GM18861 (cell line): ENCODE measurements around the gene NAV2.
A peak's percentile ranks its signal among the peaks of the same experiment; 100 is the strongest.

Experiments used
- ATAC-seq: cut with Tn5 transposase; IDR thresholded peaks from one replicate; pipeline ENCODE4 v1.9.1; 2021; ENCODE audit not compliant: unreplicated experiment

The NAV2 gene

GRCh38 chr11:20031155-20032001 is 318.7 kb downstream of the NAV2 start:
- no peak for ATAC-seq

- no peak for ATAC-seq
Observed at GRCh38 chr11:20032127-20032526, 319.5 kb downstream of the NAV2 start.

GRCh38 chr11:20032577-20033260 is 320.1 kb downstream of the NAV2 start:
- ATAC-seq: no peak

DNA sequence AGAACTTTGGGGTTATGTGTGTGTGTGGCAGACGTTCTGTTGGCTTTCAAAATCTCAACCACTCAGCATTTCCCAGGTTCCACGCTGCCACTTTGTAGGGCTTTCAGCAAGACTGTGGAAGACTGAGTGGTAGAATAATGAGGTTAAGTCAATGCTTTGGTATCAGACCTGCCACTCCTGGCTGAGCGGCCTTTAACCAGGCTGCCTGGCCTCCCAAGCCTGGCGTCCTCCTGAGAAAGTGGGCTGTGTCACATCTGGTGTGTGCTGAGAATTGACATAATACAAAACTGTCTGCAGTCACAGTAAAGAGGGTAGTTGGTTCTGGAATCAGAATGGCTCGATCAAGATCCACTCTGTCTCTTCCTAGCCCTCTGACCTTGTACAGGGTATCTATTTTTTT is 321.2 kb downstream of the NAV2 start:
- ATAC-seq: no peak

DNA sequence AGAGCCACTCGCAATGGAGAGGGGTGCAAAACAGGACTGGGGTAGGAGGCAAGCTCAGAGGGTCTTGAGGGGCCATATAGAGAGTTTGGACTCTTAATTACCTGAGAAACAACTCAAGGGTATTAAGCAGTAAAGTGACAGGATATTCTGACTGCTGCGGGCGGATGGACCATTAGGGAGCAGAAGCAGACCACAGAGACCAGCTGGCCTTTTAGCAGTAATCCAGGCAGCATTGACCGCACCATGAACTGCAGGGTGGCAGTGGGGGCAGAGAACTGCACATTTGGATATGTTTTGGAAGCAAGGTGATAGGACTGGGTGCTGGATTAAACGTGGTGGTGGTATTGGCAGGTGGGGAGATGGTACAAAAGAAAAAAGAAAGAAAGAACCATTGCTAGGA is 322.3 kb downstream of the NAV2 start:
- no peak for ATAC-seq

- ATAC-seq: no peak
Observed at GRCh38 chr11:20035375-20035700, 322.7 kb downstream of the NAV2 start.

DNA sequence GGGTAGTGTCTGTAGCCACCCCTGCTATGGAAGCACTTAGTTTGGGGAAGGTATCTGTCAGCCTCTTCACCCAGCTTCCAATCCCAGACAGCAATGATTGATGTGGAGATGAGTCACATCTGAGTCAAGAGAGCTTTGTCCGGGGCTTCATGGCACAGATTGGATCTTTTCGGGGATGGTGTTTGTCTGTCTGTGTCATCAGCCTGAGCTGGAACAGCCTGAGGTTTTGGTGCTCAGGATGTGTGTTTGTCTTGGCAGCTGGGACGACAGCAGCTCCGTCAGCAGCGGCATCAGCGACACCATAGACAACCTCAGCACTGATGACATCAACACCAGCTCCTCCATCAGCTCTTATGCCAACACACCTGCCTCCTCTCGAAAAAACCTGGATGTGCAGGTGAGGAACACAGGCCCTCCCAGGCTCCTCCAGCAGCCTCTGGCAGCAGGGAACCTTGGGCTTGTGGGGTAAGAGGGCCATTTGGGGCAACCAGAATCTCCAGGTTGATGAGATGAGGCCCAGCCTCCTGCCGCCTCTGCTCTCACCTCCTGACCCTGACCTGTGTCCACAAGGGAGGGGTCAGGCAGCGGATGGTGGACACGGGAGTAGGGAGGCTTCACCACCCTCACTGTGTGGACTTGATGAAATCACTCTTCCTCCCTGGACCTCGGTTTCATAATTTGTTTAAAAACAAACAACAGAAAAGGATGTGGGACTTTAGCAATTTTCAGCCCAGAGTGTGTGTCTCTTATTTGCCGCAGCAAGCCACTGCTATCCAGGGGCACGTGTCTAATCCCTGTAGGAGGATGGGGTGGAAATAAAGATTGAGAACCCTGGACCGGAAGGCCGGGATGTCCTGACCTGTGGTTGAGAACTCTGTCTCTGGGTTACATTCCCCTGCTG is 323.3 kb downstream of the NAV2 start:
- no peak for ATAC-seq

DNA sequence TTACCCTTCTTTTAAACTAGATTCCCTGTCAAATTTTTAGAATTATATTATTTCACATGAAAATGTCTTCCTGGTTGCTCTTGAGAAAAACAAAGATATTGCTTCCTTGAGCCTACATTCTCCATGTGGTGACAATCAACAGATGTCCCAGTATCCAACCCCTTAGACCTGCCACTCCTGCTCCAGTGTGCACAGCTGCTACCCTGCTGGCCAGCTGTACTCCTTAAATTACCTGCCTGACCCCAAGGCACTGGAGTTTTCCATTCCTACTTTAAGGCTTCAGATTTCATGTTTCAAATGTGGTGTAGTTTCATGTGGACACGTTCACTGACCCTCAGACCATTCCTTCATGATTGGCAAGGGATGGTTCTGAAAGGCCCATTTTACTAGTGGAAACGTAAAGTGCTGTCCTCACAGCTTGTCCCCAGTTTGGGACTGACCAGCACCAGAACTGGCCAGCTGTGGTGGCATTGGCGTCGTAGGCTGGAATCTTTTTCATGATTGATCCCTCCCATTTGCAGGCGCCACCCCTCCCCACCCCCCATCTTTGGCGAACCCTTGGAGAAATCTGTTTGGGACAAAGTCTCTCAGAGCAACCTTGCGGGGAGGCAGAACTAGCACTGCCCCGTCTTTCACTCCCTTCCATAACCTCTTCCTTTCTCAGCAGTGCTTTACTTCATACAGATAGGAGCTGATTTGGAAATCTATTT is 324.1 kb downstream of the NAV2 start:
- no peak for ATAC-seq

DNA sequence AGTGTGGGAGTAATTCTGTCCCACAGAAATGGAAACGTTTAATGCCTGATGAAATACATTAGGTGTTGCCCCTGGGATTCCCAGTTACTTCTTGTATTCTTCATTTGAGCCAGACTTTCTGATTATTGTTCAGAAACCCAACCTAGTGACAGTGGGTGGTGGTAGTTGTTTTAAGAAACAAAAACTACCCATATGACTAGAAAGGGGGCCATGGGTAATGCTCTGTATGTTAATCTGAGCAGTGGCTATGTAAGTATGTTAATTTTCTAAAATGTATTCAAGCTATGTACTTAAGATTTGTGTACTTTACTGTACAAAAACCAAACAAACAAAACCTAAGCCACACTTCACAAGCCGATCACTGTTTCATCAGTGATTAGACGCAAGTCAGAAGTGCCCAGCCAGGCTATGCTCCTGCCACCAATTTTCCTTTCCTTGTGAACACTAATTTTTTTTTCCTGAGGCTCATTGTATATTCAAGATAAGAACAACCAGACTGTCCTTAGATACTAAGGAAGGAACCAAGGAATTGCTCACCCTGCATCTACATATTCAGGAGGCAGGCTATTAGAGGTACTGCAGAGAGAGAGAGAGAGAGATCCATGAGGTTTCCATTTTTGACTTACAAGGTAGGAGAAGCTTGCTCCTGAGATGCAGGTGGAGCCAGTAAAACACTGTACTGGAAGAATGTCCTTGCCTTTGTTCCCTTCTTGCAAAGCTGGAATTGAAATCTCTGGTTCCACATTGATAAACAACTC is 324.9 kb downstream of the NAV2 start:
- ATAC-seq: peak; percentile 46

DNA sequence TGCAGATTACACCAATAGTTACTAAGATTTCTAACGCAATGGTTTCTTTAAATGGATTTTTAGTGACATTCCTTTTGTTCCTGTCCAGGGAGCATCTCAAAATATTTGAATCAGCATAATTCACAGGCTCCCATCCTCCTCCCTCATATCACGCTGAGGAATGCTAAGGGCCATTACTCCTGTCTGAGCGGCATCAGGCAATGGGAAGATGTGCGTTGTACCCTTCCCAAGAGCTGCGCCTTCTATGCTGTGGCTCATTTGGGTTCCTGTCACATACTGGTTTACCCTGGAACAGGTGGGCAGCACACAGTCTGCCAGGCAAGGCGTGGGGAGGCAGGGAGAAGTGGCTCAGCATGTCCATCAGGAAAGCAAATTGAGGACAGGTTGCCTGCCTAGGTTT is 325.8 kb downstream of the NAV2 start:
- ATAC-seq: no peak

- ATAC-seq: no peak
Observed at GRCh38 chr11:20038972-20039371, 326.3 kb downstream of the NAV2 start.

DNA sequence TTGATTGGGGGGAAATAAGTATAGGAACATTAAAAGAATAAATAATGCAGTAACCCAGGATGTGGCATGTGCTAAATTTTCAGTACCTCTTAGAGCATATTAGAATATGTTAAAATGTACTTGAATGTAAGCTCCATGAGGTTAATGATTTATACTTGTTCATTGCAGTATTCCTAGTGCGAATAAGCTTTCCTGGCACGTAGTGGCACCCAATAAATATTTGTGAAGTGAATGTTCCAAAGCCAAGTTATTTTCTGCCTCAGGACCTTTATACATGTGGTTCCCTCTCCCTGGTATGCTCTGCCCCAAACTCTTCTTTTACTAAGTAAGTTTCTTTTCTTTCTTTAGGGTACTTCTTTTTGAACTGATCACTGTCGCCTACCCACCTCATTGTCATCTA is 328.9 kb downstream of the NAV2 start:
- no peak for ATAC-seq

DNA sequence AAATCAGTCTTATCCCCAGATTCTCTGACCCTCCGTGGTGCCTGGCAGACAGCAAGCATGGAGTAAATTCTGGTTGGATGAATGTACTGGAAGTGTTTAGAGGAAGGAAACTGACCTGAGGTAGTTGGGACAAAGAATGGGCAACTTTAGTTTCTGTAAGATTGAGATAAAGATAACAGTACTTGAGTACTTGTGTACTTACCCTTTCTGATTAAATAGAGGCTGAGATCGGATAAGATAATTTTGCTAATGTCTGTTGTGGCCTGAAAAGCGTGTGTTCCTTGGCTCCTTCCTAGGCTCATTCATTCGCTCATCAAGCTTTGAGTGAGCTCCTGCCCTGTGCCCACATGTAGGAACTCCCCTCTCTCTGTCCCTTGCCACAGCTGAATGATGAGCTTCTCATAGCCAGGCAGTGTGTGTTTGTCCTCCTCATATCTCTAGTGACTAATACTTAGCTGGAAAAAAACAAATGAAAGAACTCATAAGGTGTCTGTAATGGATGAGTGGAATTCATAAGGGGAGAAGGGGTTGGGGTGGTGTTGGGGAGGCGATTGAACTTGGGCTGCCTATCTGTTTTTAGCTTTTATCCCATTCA is 329.5 kb downstream of the NAV2 start:
- ATAC-seq: no peak

GRCh38 chr11:20042811-20043341 is 330.2 kb downstream of the NAV2 start:
- ATAC-seq: no peak

- no peak for ATAC-seq
Observed at GRCh38 chr11:20043992-20044391, 331.4 kb downstream of the NAV2 start.

- no peak for ATAC-seq
Observed at GRCh38 chr11:20045098-20045688, 332.6 kb downstream of the NAV2 start.

GRCh38 chr11:20046416-20046815 is 333.8 kb downstream of the NAV2 start:
- no peak for ATAC-seq

DNA sequence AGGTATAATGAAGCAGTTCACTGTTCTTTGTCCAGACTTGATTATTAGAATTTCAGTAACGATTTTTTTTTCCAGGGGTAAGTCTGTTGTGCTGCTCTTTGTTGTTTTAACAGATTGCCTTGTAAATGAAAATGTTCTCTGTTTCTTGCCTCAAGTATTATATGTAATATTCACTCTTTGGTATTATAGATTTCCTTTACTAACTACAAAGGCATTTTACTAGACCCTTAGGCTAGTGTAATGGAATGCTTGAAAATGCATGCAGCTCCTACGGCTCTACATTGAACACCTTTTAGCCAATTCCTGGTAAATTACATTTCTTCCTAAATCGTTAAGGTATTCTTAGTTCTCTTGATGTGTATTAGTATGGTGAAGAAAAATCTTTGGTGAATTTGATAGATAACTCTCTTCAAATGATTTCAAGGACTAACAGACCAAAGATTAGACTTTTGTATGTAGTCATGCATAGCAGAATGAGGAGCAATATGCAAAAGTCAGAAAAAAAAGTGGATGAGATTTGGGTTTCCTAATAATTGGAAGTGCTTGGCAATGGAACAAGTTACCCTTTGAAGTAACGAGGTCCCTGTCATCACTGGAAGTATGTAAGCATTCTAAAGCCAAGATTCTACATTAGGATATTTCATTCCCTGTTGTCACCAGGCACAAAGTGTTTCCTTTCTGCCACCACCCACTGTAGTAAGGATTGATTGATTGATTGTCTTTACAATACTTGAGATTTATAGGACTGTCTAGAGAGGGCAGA is 334.6 kb downstream of the NAV2 start:
- no peak for ATAC-seq

- no peak for ATAC-seq
Observed at GRCh38 chr11:20047769-20048154, 335.1 kb downstream of the NAV2 start.
